ENCODE measurements around the gene EVC. TPM values are rescaled to one million over a fixed set of nuclear protein-coding genes. Genes with fewer than 3 reads are reported as not detected.

The EVC gene
- total and polyA plus RNA-seq, 2 of the 4 experiments (the other 2 are of a cell fraction): 16.8 to 18.9 TPM

DNA sequence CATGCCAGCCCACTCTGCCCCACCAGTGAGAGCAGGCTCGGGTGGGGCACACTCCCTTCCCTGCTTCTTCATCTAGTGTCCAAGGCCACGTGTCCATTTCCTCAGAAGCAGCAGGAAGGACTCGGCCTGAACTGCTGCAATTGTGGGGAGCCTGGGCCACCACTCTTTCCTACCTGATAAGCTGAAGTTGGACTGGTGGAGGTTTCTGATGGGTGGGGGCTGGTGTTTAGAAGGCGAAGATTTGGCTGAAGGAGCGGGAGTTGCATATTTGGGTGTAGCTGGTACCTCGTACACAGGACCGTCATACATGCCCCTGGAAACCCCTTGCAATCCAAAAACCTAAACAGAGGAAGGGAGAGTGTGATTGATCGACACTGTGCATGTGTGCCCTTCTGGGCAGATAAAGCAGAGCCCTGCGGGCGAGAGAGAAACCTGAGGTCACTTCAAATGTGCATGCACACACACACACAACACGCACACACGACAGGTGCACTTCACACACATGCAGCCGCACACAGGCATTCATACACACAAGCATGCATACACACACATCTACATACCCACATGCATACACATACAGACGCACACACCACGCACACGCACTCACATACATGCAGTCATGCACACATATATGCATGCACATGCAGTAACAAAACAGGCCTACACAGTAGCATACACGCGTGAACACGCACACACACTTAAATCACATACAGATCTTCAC is 114.5 kb downstream of the EVC start:
- H3K18ac ChIP-seq (ENCODE audit: low read depth, low read length): no peak overlapping the region
- no peak for TF ChIP-seq RAD21 (IDR thresholded peaks at IDR 0.05; ENCODE audit: low read length)
- TF ChIP-seq FOS (IDR thresholded peaks at IDR 0.05; ENCODE audit: low read depth, low read length): no peak
- TF ChIP-seq RFX5 (IDR thresholded peaks at IDR 0.05; ENCODE audit: low read depth, low read length): no peak
- WGBS, 2 experiments (ENCODE audit: extremely low coverage in 2 of 2, insufficient read length in 1 of 2): 99% methylated on average over 10 of the region's 19 CpGs; no CpG with 5 or more reads in 1 of the 2 experiments
- no peaks in the 10 kb centered on the region for H3K27me3 ChIP-seq (ENCODE audit: control insufficient read depth, insufficient read depth, low read length)
- H2BK20ac ChIP-seq (ENCODE audit: low read depth, low read length): no peak overlapping the region
- no peak overlapping the region for H3K14ac ChIP-seq (replicated peaks; ENCODE audit: low read depth, low read length)
- no peak overlapping the region for H3K4me3 ChIP-seq (ENCODE audit: insufficient read depth, low read depth, low read length)
- 0 out of 4 replicates have a peak, but pooled peaks cover 0 to 11% of the 10 kb centered on the region in 2 experiments for H3K79me1 ChIP-seq (ENCODE audit: low read depth in 1 of 2, low read length in 2 of 2)
- BruUV-seq (replicated peaks): no TSS peak
- H3K9ac ChIP-seq (ENCODE audit: low read depth, low read length): no peak overlapping the region
- no peak overlapping the region for H3K4me2 ChIP-seq (ENCODE audit: low read depth, low read length)
- H2AK5ac ChIP-seq (ENCODE audit: low read depth, low read length): no peak overlapping the region
- no peak overlapping the region for H4K5ac ChIP-seq (ENCODE audit: low read depth, low read length)
- no peak overlapping the region for H2BK15ac ChIP-seq (ENCODE audit: low read depth, low read length)
- H2AK9ac ChIP-seq (replicated peaks; ENCODE audit: low read depth, low read length, poor library complexity): peak overlapping the region; percentile 33
- peaks cover 13% of the 10 kb centered on the region for H3K9me1 ChIP-seq (ENCODE audit: insufficient read depth, low read length)
- H4K91ac ChIP-seq (ENCODE audit: insufficient read depth, low read depth, low read length): no peak overlapping the region
- no peak overlapping the region for H4K8ac ChIP-seq (ENCODE audit: low read depth in 2 of 2, low read length in 2 of 2)
- ATAC-seq (ENCODE audit: low read depth) (no peak), DNase-seq (no peak)
- H3K4ac ChIP-seq (ENCODE audit: low read depth, low read length): no peak overlapping the region
- in situ Hi-C loops (cut with MboI; ENCODE audit: low sequenced_read_pairs): no loop called here
- no peaks in the 10 kb centered on the region for H3K9me3 ChIP-seq (ENCODE audit: control insufficient read depth, insufficient read depth, low read length)
- no peak overlapping the region for H3K56ac ChIP-seq (ENCODE audit: extremely low read depth, insufficient read depth, low read length)
- POLR2A ChIA-PET (ENCODE audit: unreplicated experiment): no interaction called here
- dilution Hi-C loops (cut with HindIII; ENCODE audit: low sequenced_read_pairs, unreplicated experiment): no loop called here
- intact Hi-C loops (cut with micrococcal nuclease): loop anchor here (10.0 kb wide), 1 partner anchor 441 kb away; no protein-coding TSS in a partner anchor
- no peaks in the 10 kb centered on the region for H3K4me1 ChIP-seq (ENCODE audit: control insufficient read depth, insufficient read depth, low read length)
- no peak overlapping the region for H2BK5ac ChIP-seq (ENCODE audit: low read depth, low read length, poor library complexity, severe bottlenecking)
- peaks cover 52% of the 10 kb centered on the region for H3K36me3 ChIP-seq (ENCODE audit: control insufficient read depth, insufficient read depth, low read length)
- H3K27ac ChIP-seq (ENCODE audit: insufficient read depth, low read length): no peak overlapping the region
- peaks cover 18% of the 10 kb centered on the region; the same call in 1 of the 2 replicates for H4K20me1 ChIP-seq (ENCODE audit: insufficient read depth, low read length)
- H2AFZ ChIP-seq (replicated peaks; ENCODE audit: low read length, poor library complexity): no peak overlapping the region
- no peak overlapping the region for H3K23ac ChIP-seq (ENCODE audit: low read depth, low read length)
- no peak overlapping the region for H2BK120ac ChIP-seq (ENCODE audit: low read depth, low read length)
- CTCF ChIA-PET: no interaction called here

Measured in IMR-90 (cell line).